CD4-positive, alpha-beta T cell treated with Interferon alpha-2 for 1 hour (primary cell): Measurements from ENCODE around the gene TSTD1.
"Not testable (repeated sequence)": the region's sequence is repeated elsewhere in the genome, so short reads cannot be mapped to it uniquely, and the experiment has no call there.

Experiments used
- DNase-seq, 2 donors: peaks; one replicate each; pipeline ENCODE4 v3.0.0-alpha.2; 2020 to 2022

Gene TSTD1

DNA sequence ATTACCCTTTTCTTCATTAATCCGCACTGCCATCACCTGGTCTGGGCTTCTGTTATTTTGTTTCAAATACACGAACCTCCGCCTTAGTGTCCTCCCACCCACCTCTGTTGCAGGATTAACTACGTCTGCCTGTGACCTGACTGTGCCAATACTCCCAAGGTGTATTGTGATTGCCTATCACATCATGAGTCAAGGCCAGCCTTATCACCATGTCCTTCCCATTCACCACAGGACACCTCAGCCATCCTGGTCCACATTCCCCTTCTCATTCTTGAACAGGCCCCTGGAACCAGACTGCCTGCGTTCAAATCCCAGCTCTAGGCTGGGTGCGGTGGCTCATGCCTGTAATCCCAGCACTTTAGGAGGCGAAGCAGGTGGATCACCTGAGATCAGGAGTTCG, 32.2 kb downstream of the TSTD1 start:
- DNase-seq, result no peak

DNA sequence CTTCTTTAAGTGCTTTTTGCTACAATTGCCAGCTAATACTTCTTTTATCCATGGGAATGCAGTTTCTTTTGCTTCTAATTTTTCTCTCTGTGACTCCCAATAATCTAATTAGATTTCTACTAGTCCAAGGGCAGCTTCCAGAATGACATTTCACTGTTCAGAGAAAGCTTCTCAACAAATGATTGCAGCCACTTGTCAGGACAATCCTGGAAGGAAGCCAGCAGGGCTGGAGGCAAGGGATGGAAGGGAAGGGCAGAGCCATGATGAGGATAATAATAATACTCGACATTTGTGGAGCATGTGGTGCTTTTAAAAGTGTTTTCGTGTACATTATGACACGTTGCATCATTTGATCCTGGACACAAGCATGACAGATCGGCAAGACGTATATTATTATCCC, 37.2 kb downstream of the TSTD1 start:
- no peak for DNase-seq

DNA sequence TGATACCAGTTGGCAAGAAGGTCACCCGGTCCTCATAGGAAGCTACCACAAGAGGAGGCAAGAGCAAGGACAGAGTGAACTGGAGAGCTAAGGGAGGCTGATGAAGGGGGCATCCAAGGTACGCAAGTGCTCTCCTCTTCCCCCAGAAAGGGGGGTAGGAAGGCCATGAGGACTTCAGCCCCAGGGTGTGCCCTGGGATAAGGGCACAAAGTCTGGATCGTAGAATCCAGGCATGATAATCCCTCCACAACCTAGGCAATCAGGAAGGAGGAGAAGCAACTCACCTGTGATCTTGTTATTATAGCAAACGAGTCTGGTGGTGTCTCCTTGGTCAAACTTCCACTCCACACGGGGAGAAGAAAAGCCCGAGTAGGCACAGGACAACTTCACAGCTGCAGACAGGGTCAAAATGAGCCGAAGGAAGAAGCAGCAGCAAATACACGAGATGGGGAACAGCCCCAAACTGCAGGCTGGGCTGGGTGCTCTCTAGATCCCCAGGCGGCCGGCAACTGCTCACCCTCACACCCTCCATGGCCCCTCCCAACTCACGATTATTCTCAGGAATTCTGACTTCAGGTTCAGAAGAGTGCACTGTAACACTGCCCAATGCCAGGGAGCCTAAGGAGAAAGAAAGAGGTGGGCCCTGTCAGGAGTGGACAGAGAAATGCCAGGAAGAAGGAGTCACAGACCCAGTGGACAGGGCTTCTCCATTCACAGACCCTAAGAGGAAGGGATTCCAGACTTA, 37.9 kb downstream of the TSTD1 start:
- no peak for DNase-seq

GRCh38 chr1:160999376-160999775, 39.4 kb downstream of the TSTD1 start:
- no peak for DNase-seq

- peak; percentile 55 to 67 for DNase-seq
These were observed 41.3 kb downstream of the TSTD1 start for GRCh38 chr1:160997323-160998038.

GRCh38 chr1:160996178-160996577, 42.6 kb downstream of the TSTD1 start:
- DNase-seq, result no peak

DNA sequence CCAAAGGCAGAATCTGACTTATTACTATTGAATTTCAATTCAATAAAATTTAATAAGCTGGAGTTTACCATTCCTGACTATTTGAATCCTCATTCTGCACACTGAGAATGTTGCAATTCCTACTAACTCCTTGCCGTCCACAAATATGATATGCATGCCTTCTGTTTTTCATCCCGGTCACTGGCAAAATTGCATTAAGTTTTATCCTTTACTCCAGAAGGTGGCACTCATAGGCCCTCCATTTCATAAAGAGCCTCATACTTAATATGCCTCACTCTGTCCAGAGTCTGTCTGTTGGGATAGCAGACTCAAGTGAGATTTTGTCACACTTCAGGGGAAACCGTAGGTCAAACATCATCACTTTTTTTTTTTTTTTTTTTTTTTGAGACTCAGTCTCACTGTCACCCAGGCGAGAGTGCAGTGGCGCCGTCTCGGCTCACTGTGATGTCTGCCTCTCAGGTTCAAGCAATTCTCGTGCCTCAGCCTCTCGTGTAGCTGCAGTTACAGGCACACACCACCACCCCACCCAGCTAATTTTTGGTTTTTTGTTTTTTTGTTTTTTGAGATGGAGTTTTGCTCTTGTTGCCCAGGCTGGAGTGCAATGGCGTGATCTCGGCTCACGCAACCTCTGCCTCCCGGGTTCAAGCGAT, 45.1 kb downstream of the TSTD1 start:
- DNase-seq, result peak in 1 of 2 donors; percentile 27

GRCh38 chr1:160992036-160992435, 46.7 kb downstream of the TSTD1 start:
- not testable (repeated sequence) for DNase-seq
